Naive thymus-derived CD4-positive, alpha-beta T cell (primary cell): Measurements from ENCODE around the gene SGMS1. TPM values are rescaled to one million over a fixed set of nuclear protein-coding genes. Genes with fewer than 3 reads are reported as not detected.
"Not testable (repeated sequence)": the region's sequence is repeated elsewhere in the genome, so short reads cannot be mapped to it uniquely, and the experiment has no call there.

Experiments
- ATAC-seq: fragments of 150-1000 bp; cut with Tn5 transposase; 2 replicates; pipeline ENCODE4 v1.10.0; 2021; ENCODE audit warnings: mild to moderate bottlenecking, moderate library complexity
- CTCF ChIA-PET: fragments of 350-600 bp; sonication (Branson Sonifier 250); formaldehyde crosslinking; loops from one replicate; lab custom pipeline; 2021; ENCODE audit warnings: antibody characterized with exemption; lab: Charles Lee
- POLR2A ChIA-PET: fragments of 350-600 bp; sonication (Branson Sonifier 250); formaldehyde crosslinking; loops from one replicate; lab custom pipeline; 2021; ENCODE audit warnings: antibody characterized with exemption, inconsistent platforms; lab: Charles Lee
- DNase-seq, 9 donors: peaks; one replicate each; pipeline versions ENCODE4 v3.0.0 to v3.0.0-alpha.2; 2020 to 2022; ENCODE audit warnings: mixed read lengths in 1 of 9
- H3K27ac ChIP-seq: one replicate; pipeline ENCODE4 v1.7.0; 2013; ENCODE audit warnings: mild to moderate bottlenecking, low read depth, low read length, moderate library complexity
- H3K27me3 ChIP-seq, 2 donors: one replicate each; pipeline ENCODE4 v1.7.0; 2013; ENCODE audit warnings: low read length in 2 of 2, mild to moderate bottlenecking in 2 of 2, moderate library complexity in 2 of 2; ENCODE audit not compliant: control insufficient read depth in 2 of 2, insufficient read depth in 2 of 2
- H3K36me3 ChIP-seq, 3 experiments: 1 replicate in 2 of 3; 2 replicates in 1 of 3; pipeline ENCODE4 v1.7.0; 2013; ENCODE audit warnings: low read length in 3 of 3, mild to moderate bottlenecking in 3 of 3, moderate library complexity in 1 of 3; ENCODE audit not compliant: insufficient read depth in 3 of 3, control insufficient read depth in 2 of 3
- H3K4me1 ChIP-seq, 2 donors: one replicate each; pipeline ENCODE4 v1.7.0; 2013; ENCODE audit warnings: low read length in 2 of 2, mild to moderate bottlenecking in 2 of 2, moderate library complexity in 1 of 2; ENCODE audit not compliant: control insufficient read depth in 2 of 2, insufficient read depth in 2 of 2
- H3K4me3 ChIP-seq: 2 replicates; pipeline ENCODE4 v1.7.0; 2013; ENCODE audit warnings: mild to moderate bottlenecking, low read length
- H3K9me3 ChIP-seq, 3 experiments: 1 replicate in 2 of 3; 2 replicates in 1 of 3; pipeline ENCODE4 v1.7.0; 2013; ENCODE audit warnings: low read length in 3 of 3; ENCODE audit not compliant: control insufficient read depth in 2 of 3
- H3K27ac Mint-ChIP-seq, 9 donors: one replicate each; pipeline ENCODE4 v1.8.0; 2020 to 2022; ENCODE audit warnings: mixed read lengths in 9 of 9, mild to moderate bottlenecking in 8 of 9, moderate library complexity in 5 of 9, inconsistent platforms in 2 of 9
- H3K27me3 Mint-ChIP-seq, 5 donors: one replicate each; pipeline ENCODE4 v1.8.0; 2021 to 2022; ENCODE audit warnings: mixed read lengths in 5 of 5, mild to moderate bottlenecking in 1 of 5
- H3K36me3 Mint-ChIP-seq, 5 donors: one replicate each; pipeline ENCODE4 v1.8.0; 2020 to 2022; ENCODE audit warnings: mixed read lengths in 5 of 5, mild to moderate bottlenecking in 3 of 5, inconsistent platforms in 1 of 5
- H3K4me1 Mint-ChIP-seq, 7 donors: one replicate each; pipeline ENCODE4 v1.8.0; 2020 to 2022; ENCODE audit warnings: mixed read lengths in 7 of 7, mild to moderate bottlenecking in 3 of 7, inconsistent platforms in 1 of 7
- H3K4me3 Mint-ChIP-seq, 10 donors: one replicate each; pipeline ENCODE4 v1.8.0; 2020 to 2022; ENCODE audit warnings: mild to moderate bottlenecking in 10 of 10, mixed read lengths in 10 of 10, moderate library complexity in 6 of 10, inconsistent platforms in 2 of 10
- H3K9me3 Mint-ChIP-seq, 11 donors: one replicate each; pipeline ENCODE4 v1.8.0; 2020 to 2022; ENCODE audit warnings: mixed read lengths in 11 of 11, mild to moderate bottlenecking in 4 of 11, inconsistent platforms in 1 of 11, moderate library complexity in 1 of 11
- intact Hi-C, 2 donors: fragments of 100-400 bp; cut with micrococcal nuclease; formaldehyde crosslinking; loops; one replicate each; pipeline ENCODE4 v1.15.1; 2023
- polyA plus RNA-seq, 2 donors: library from polyadenylated mRNA; unstranded; fragments of 300-500 nt; fragmentation: Illumina TruSeq; gene quantifications; one replicate each; pipeline ENCODE4 v1.2.3, GENCODE V29; 2021
- total RNA-seq, 6 experiments: library from RNA in 5 of 6; stranded (reverse) in 5 of 6; gene quantifications; 1 replicate in 5 of 6; 2 replicates in 1 of 6; pipeline ENCODE4 v1.2.3 and lab custom pipeline; 2021 to 2026

The SGMS1 gene
- total and polyA plus RNA-seq, 7 experiments from 2014 or later = 11.5 to 45.7 (median 29.4) TPM

DNA sequence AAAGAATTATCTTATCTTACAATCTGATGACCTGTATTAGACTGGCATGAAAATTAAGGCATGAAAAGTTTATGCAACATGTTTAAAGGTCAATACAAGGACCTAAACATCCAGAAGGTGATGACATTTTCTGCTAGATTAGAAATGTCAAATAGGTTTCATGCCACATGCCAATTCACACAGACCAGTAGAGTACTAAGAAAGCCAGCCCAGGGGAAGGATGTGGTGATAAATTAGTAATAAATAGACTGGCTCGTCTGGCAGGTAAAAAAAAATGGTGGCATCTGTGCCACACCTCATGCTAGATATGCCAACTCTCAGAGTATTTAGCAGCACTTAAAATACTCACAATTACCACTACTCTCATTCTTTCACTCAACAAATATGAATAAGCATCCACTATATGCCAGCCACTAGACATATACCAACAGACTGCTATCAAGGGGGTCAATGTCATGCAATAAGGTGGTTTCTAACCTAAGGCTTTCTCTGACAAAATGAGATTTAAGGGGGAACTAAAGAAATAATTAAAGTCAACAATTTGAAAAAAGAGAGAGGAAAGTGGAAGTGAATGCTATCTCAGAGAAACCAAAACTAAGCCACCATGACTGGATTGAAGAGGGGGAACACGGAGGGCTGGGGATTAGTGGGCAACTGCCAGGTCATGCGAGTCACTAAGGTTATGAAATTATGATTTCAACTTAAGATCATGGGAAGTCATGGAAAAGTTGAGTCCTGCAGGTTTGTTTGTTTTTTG, 83.5 kb downstream of the SGMS1 start:
- Mint-ChIP-seq H3K4me1 (peaks cover 38 to 72% (median 67%) of the 10 kb centered on the region in 7 donors), H3K4me3 (peak overlapping the region in 3 of 10 donors; percentile 5 to 32 (median 8)), H3K27ac (peak overlapping the region in 3 of 9 donors; percentile 8 to 40 (median 28)), H3K36me3 (peaks cover 0 to 25% (median 8%) of the 10 kb centered on the region in 5 donors), H3K9me3 (peaks cover 0 to 7% (median 0%) of the 10 kb centered on the region in 11 donors), H3K27me3 (no peaks in the 10 kb centered on the region)
- Histone ChIP-seq H3K4me3 (no peak overlapping the region), H3K27me3 (no peaks in the 10 kb centered on the region), H3K27ac (no peak overlapping the region), H3K36me3 (no peaks in the 10 kb centered on the region), H3K9me3 (no peaks in the 10 kb centered on the region), H3K4me1 (peaks cover 7 to 13% of the 10 kb centered on the region in 2 donors)
- intact Hi-C loops = loop anchor here in 1 of 2 donors (5.0 kb wide), 2 partner anchors 33 to 82 kb away; partner anchors contain the start of gene SGMS1
- ChIA-PET CTCF (no interaction called here), POLR2A (interaction anchor here (0.7 kb wide), 1 partner anchor 17 kb away, joined by 3 read pairs; no protein-coding TSS in a partner anchor)
- no peak for DNase-seq
- ATAC-seq = no peak

DNA sequence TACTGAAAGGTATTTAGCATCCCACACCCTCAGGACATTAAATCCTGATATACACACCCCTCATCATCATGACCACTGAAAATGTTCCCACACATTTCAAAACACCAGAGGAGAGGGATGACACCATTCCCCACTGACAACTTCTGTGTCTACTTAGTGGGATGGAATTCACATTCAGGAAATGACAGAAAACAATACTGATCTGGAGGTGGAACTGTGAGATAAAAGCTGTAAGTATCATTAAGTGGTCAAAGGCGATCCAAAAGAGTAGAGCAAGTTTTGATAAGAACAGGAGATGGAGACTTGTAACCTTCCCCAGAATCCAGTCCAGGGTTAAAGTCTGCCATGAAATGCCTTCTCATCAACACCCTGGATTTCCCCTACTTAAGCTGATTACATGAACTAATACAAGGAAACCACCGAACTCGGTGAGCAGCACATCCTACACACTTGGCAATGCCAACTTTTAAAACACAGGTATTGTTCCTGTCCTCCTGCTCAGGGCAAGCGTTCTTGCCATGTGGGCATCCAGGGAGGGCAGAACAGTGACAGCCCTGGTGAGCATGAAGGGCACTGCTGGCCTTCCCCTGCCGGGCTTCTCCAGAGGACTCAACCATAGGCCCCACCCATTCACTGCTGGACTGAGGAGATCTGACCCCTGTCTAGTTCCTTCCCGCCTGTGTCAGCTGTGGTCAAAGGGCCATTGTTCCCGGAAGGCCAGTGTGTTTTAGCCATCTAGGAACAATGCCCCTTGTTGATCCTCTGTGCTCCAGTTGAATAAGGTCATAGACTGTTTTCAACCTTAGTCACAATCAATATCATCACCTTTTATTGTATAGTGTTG, 85.0 kb downstream of the SGMS1 start:
- H3K27ac Mint-ChIP-seq = peak overlapping the region in 1 of 9 donors; percentile 39
- POLR2A ChIA-PET = no interaction called here
- intact Hi-C loops = no loop called here

DNA sequence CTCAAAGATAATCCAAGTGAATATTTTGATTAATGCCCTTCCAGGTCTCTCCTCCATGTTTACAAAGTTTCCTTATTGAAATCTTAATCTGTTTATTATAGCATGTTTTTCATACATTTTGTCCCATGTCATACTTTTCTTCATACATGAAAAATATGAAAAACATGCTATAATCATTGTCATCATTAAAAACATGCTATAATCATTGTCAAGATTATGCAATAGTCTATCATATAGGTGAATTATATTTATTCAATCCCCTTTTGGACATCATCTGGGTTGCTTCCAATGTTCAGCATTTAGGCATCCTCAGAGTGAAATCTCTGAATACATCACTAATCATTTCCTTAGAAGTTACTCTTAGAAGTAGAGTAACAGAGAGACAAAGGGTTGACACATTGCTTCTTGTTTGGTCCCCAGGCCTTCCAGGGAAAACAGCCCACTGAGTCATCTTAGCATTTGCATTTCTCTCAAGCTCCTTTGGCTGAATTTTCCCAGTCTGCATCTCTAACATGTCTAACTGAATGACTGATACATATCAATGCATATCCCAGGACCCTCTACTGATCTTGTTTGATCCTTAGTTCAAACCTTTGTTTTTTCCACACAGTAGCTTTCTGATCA, 87.0 kb downstream of the SGMS1 start:
- DNase-seq (no peak), ATAC-seq (no peak)
- Histone ChIP-seq H3K9me3 (no peaks in the 10 kb centered on the region), H3K4me3 (no peak overlapping the region), H3K4me1 (peaks cover 0 to 3% of the 10 kb centered on the region in 2 donors), H3K36me3 (no peaks in the 10 kb centered on the region), H3K27ac (no peak overlapping the region), H3K27me3 (no peaks in the 10 kb centered on the region)
- Mint-ChIP-seq H3K4me3 (peak overlapping the region in 1 of 10 donors; percentile 5), H3K9me3 (peaks cover 0 to 7% (median 0%) of the 10 kb centered on the region in 11 donors), H3K27me3 (no peaks in the 10 kb centered on the region), H3K36me3 (peaks cover 0 to 15% (median 8%) of the 10 kb centered on the region in 5 donors), H3K27ac (no peak overlapping the region), H3K4me1 (peaks cover 13 to 48% (median 33%) of the 10 kb centered on the region in 7 donors)
- intact Hi-C loops = no loop called here
- ChIA-PET CTCF (no interaction called here), POLR2A (no interaction called here)

More for the DNA sequence above, 85.0 kb downstream of the SGMS1 start:
- CTCF ChIA-PET = no interaction called here
- Mint-ChIP-seq H3K4me1 (peaks cover 30 to 60% (median 52%) of the 10 kb centered on the region in 7 donors), H3K9me3 (peaks cover 0 to 7% (median 0%) of the 10 kb centered on the region in 11 donors), H3K27me3 (no peaks in the 10 kb centered on the region), H3K36me3 (peaks cover 0 to 18% (median 8%) of the 10 kb centered on the region in 5 donors), H3K4me3 (peak overlapping the region in 2 of 10 donors; percentile 26 to 29)
- Histone ChIP-seq H3K27me3 (no peaks in the 10 kb centered on the region), H3K4me3 (no peak overlapping the region), H3K9me3 (no peaks in the 10 kb centered on the region), H3K36me3 (no peaks in the 10 kb centered on the region), H3K27ac (no peak overlapping the region), H3K4me1 (peaks cover 0 to 7% of the 10 kb centered on the region in 2 donors)
- DNase-seq (peak in 1 of 9 donors; percentile 30), ATAC-seq (peak; percentile 38)

DNA sequence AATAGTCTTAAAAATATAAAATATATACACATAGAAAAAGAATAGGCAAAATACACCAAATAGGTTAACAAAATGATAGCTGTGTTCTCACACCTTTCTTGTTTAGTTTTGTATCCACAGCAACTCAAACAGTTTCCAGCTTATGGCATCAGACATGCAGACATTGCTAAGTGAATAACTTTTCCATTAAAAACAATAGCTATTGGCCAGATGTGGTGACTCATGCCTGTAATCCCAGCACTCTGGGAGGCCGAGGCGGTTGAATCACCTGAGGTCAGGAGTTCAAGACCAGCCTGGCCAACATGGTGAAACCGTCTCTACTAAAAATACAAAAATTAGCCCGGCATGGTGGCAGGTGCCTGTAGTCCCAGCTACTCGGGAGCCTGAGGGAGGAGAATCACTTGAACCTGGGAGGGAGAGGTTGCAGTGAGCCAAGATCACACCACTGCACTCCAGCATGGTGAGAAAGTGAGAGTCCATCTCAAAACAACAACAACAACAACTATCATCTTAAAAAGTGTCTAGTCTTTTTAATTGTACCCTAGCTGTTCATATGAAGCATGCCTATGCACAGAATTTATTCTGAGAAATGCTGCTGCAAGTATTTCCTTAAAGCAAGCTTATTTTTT, 88.9 kb downstream of the SGMS1 start:
- intact Hi-C loops, ATAC-seq: not testable (repeated sequence)
- H3K4me1 Mint-ChIP-seq = peaks cover 12 to 37% (median 18%) of the 10 kb centered on the region in 7 donors

DNA sequence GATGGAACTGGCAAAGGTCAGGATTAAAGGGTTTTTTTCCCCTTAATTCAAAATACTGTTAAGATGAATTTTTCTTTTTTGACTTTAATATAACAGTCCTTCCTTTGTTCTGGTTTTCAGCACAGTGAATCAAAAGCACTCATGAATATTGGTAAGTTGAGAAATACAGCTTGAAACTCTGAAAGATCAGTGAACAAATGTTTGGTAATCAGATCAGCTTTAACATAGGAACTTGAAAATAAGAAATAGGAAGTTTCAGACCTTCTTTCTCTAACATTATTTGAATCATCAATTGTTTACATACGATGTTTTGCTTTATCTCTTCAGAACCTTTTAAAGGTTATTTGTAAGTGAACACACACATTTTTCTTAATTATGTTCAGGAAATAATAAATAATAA, 90.5 kb downstream of the SGMS1 start:
- no peak overlapping the region for H3K4me3 ChIP-seq
- peaks cover 0 to 8% (median 0%) of the 10 kb centered on the region in 5 donors for H3K36me3 Mint-ChIP-seq
- no peak for ATAC-seq
- peak overlapping the region in 1 of 9 donors; percentile 36 for H3K27ac Mint-ChIP-seq
- peaks cover 0 to 4% of the 10 kb centered on the region in 2 donors for H3K4me1 ChIP-seq
- no peaks in the 10 kb centered on the region for H3K9me3 Mint-ChIP-seq
- H3K4me3 Mint-ChIP-seq = no peak overlapping the region
- H3K9me3 ChIP-seq = no peaks in the 10 kb centered on the region
- no peaks in the 10 kb centered on the region for H3K27me3 Mint-ChIP-seq
- ChIA-PET CTCF (interaction anchor here (0.8 kb wide), 1 partner anchor 9 kb away, joined by 3 read pairs; no protein-coding TSS in a partner anchor), POLR2A (no interaction called here)
- no peaks in the 10 kb centered on the region for H3K27me3 ChIP-seq
- H3K36me3 ChIP-seq = no peaks in the 10 kb centered on the region
- no peak for DNase-seq
- intact Hi-C loops = no loop called here
- H3K27ac ChIP-seq = no peak overlapping the region
- peaks cover 7 to 39% (median 18%) of the 10 kb centered on the region in 7 donors for H3K4me1 Mint-ChIP-seq

More for the DNA sequence above, 88.9 kb downstream of the SGMS1 start:
- H3K27ac Mint-ChIP-seq, H3K36me3 Mint-ChIP-seq, H3K4me3 ChIP-seq, H3K9me3 Mint-ChIP-seq, H3K36me3 ChIP-seq, H3K27me3 Mint-ChIP-seq, H3K9me3 ChIP-seq, POLR2A ChIA-PET, H3K4me3 Mint-ChIP-seq, DNase-seq, H3K4me1 ChIP-seq, H3K27me3 ChIP-seq, CTCF ChIA-PET, H3K27ac ChIP-seq: not testable (repeated sequence)
